ENCODE measurements around the gene CYP4A11. TPM values are rescaled to one million over a fixed set of nuclear protein-coding genes. Genes with fewer than 3 reads are reported as not detected.
A peak's percentile ranks its signal among the peaks of the same experiment; 100 is the strongest.
"Not testable (repeated sequence)": the region's sequence is repeated elsewhere in the genome, so short reads cannot be mapped to it uniquely, and the experiment has no call there.

Gene CYP4A11
- total and polyA plus RNA-seq, 4 donors = 0.06 to 0.10 TPM; not detected in 2

- not testable (repeated sequence) for H3K27me3 ChIP-seq (ENCODE audit: control insufficient read depth in 3 of 3, insufficient read depth in 3 of 3, low read length in 2 of 3); H3K36me3 ChIP-seq (ENCODE audit: control insufficient read depth in 4 of 4, insufficient read depth in 4 of 4, low read length in 4 of 4); H3K9ac ChIP-seq (ENCODE audit: insufficient read depth in 1 of 2, low read length in 2 of 2); H3K4me3 ChIP-seq; H3K4me1 ChIP-seq (ENCODE audit: control insufficient read depth in 5 of 5, insufficient read depth in 5 of 5, low read length in 5 of 5); DNase-seq; H3K27ac ChIP-seq (ENCODE audit: low read depth in 1 of 2, low read length in 1 of 2); H3K9me3 ChIP-seq (ENCODE audit: control insufficient read depth in 4 of 4, insufficient read depth in 3 of 4, low read length in 3 of 4); ATAC-seq (ENCODE audit: insufficient read depth, low FRiP score)
- 96% methylated on average over 1 of the region's 1 CpG for WGBS, 2 donors
Measured at GRCh38 chr1:46949417-46949666, 8.1 kb upstream of the CYP4A11 start.

GRCh38 chr1:46948629-46949416 lies 7.5 kb upstream of the CYP4A11 start:
- 43 to 68% methylated on average over 5 of the region's 5 CpGs for WGBS, 2 donors
- H3K4me1 ChIP-seq (ENCODE audit: control insufficient read depth in 5 of 5, insufficient read depth in 5 of 5, low read length in 5 of 5) = no peaks in the 10 kb centered on the region
- H3K4me3 ChIP-seq = no peak overlapping the region
- H3K27ac ChIP-seq (ENCODE audit: low read depth in 1 of 2, low read length in 1 of 2) = no peak overlapping the region
- no peak overlapping the region for H3K9ac ChIP-seq (ENCODE audit: insufficient read depth in 1 of 2, low read length in 2 of 2)
- peaks cover 0 to 2% (median 0%) of the 10 kb centered on the region in 4 donors for H3K9me3 ChIP-seq (ENCODE audit: control insufficient read depth in 4 of 4, insufficient read depth in 3 of 4, low read length in 3 of 4)
- peak in 1 of 3 donors; percentile 6 for DNase-seq
- ATAC-seq (ENCODE audit: insufficient read depth, low FRiP score) = peak; percentile 62
- no peaks in the 10 kb centered on the region for H3K36me3 ChIP-seq (ENCODE audit: control insufficient read depth in 4 of 4, insufficient read depth in 4 of 4, low read length in 4 of 4)
- H3K27me3 ChIP-seq (ENCODE audit: control insufficient read depth in 3 of 3, insufficient read depth in 3 of 3, low read length in 2 of 3) = no peaks in the 10 kb centered on the region
- no peak for TF ChIP-seq CTCF (IDR thresholded peaks at IDR 0.05; ENCODE audit: control extremely low read depth, extremely low read depth)

- 25 to 43% methylated on average over 2 of the region's 2 CpGs for WGBS, 2 donors
- not testable (repeated sequence) for H3K9me3 ChIP-seq (ENCODE audit: control insufficient read depth in 4 of 4, insufficient read depth in 3 of 4, low read length in 3 of 4); H3K36me3 ChIP-seq (ENCODE audit: control insufficient read depth in 4 of 4, insufficient read depth in 4 of 4, low read length in 4 of 4); H3K9ac ChIP-seq (ENCODE audit: insufficient read depth in 1 of 2, low read length in 2 of 2); H3K4me1 ChIP-seq (ENCODE audit: control insufficient read depth in 5 of 5, insufficient read depth in 5 of 5, low read length in 5 of 5); H3K27ac ChIP-seq (ENCODE audit: low read depth in 1 of 2, low read length in 1 of 2); H3K4me3 ChIP-seq; DNase-seq; H3K27me3 ChIP-seq (ENCODE audit: control insufficient read depth in 3 of 3, insufficient read depth in 3 of 3, low read length in 2 of 3); ATAC-seq (ENCODE audit: insufficient read depth, low FRiP score)
Measured at GRCh38 chr1:46947706-46948105, 6.4 kb upstream of the CYP4A11 start.

- Histone ChIP-seq H3K27me3 (ENCODE audit: control insufficient read depth in 3 of 3, insufficient read depth in 3 of 3, low read length in 2 of 3) (no peaks in the 10 kb centered on the region), H3K9ac (ENCODE audit: insufficient read depth in 1 of 2, low read length in 2 of 2) (no peak overlapping the region), H3K36me3 (ENCODE audit: control insufficient read depth in 4 of 4, insufficient read depth in 4 of 4, low read length in 4 of 4) (no peaks in the 10 kb centered on the region), H3K27ac (ENCODE audit: low read depth in 1 of 2, low read length in 1 of 2) (no peak overlapping the region), H3K9me3 (ENCODE audit: control insufficient read depth in 4 of 4, insufficient read depth in 3 of 4, low read length in 3 of 4) (peaks cover 0 to 2% (median 0%) of the 10 kb centered on the region in 4 donors), H3K4me3 (no peak overlapping the region), H3K4me1 (ENCODE audit: control insufficient read depth in 5 of 5, insufficient read depth in 5 of 5, low read length in 5 of 5) (peaks cover 0 to 4% (median 0%) of the 10 kb centered on the region in 5 donors)
- TF ChIP-seq CTCF (IDR thresholded peaks at IDR 0.05; ENCODE audit: control extremely low read depth, extremely low read depth) = no peak
- ATAC-seq (ENCODE audit: insufficient read depth, low FRiP score) (no peak), DNase-seq (no peak)
Measured at GRCh38 chr1:46942086-46942485, 810 bp upstream of the CYP4A11 start.
